Measurements from ENCODE around the gene SLITRK3. TPM values are rescaled to one million over a fixed set of nuclear protein-coding genes. Genes with fewer than 3 reads are reported as not detected.

The SLITRK3 gene
- total RNA-seq = under 1 TPM in 1 of 4 donors, not detected in 3; 0.11 TPM
- under 1 TPM in 2 of 3 donors, not detected in 1; 0.03 to 0.08 TPM for polyA plus RNA-seq
- long read RNA-seq, donor 1 = 0 reads
- long read RNA-seq, donor 2 = 0 reads

GRCh38 chr3:165195640-165196576 is at the start of gene SLITRK3:
Gene SLITRK3, minus strand, starts transcription at chr3:165196384. Its CDS starts 5,554 bp downstream, at chr3:165190830.
- H3K4me1 ChIP-seq = peaks cover 13% of the 10 kb centered on the region
- intact Hi-C loops (cut with DNase I) = no loop called here
- no peaks in the 10 kb centered on the region for H3K9me3 ChIP-seq
- no peak within 1 kb of the TSS for H3K27ac ChIP-seq
- peak within 1 kb of the TSS; percentile 59 for H3K4me3 ChIP-seq
- DNase-seq (no peak), ATAC-seq (peak in 1 of 4 donors; percentile 40)
- TF ChIP-seq CTCF (IDR thresholded peaks at IDR 0.05) = no peak
- peaks cover 0 to 69% (median 23%) of the 10 kb centered on the region in 3 donors for H3K27me3 ChIP-seq (ENCODE audit: insufficient read depth in 3 of 3, low read length in 2 of 3)
- WGBS, 3 donors = 1 to 2% (median 1%) methylated on average over 42 to 43 of the region's 43 CpGs
- H3K36me3 ChIP-seq (ENCODE audit: insufficient read depth in 1 of 2, low read depth in 1 of 2) = no peaks in the 10 kb centered on the region

- H3K36me3 ChIP-seq (ENCODE audit: insufficient read depth in 1 of 2, low read depth in 1 of 2) = no peaks in the 10 kb centered on the region
- no peak for TF ChIP-seq CTCF (IDR thresholded peaks at IDR 0.05)
- no peaks in the 10 kb centered on the region for H3K27me3 ChIP-seq (ENCODE audit: insufficient read depth in 3 of 3, low read length in 2 of 3)
- no peak overlapping the region for H3K27ac ChIP-seq
- no peaks in the 10 kb centered on the region for H3K4me1 ChIP-seq
- no peak for DNase-seq
- no peak for ATAC-seq
- H3K4me3 ChIP-seq = no peak overlapping the region
- intact Hi-C loops (cut with DNase I) = no loop called here
- no peaks in the 10 kb centered on the region for H3K9me3 ChIP-seq
Measured at GRCh38 chr3:165243597-165243996, 47.4 kb upstream of the SLITRK3 start.

- no peak overlapping the region for H3K27ac ChIP-seq
- no peak for TF ChIP-seq CTCF (IDR thresholded peaks at IDR 0.05)
- no peak overlapping the region for H3K4me3 ChIP-seq
- no peaks in the 10 kb centered on the region for H3K9me3 ChIP-seq
- ATAC-seq (no peak), DNase-seq (no peak)
- no peaks in the 10 kb centered on the region for H3K4me1 ChIP-seq
- H3K27me3 ChIP-seq (ENCODE audit: insufficient read depth in 3 of 3, low read length in 2 of 3) = no peaks in the 10 kb centered on the region
- intact Hi-C loops (cut with DNase I) = no loop called here
- no peaks in the 10 kb centered on the region for H3K36me3 ChIP-seq (ENCODE audit: insufficient read depth in 1 of 2, low read depth in 1 of 2)
- 83 to 90% (median 88%) methylated on average over 5 of the region's 5 CpGs for whole genome bisulfite sequencing, 3 donors
Measured at GRCh38 chr3:165233501-165234195, 37.5 kb upstream of the SLITRK3 start.

- DNase-seq (no peak), ATAC-seq (no peak)
- Histone ChIP-seq H3K4me3 (no peak overlapping the region), H3K4me1 (no peaks in the 10 kb centered on the region), H3K36me3 (ENCODE audit: insufficient read depth in 1 of 2, low read depth in 1 of 2) (no peaks in the 10 kb centered on the region), H3K9me3 (no peaks in the 10 kb centered on the region), H3K27ac (no peak overlapping the region), H3K27me3 (ENCODE audit: insufficient read depth in 3 of 3, low read length in 2 of 3) (no peaks in the 10 kb centered on the region)
- 46 to 56% (median 49%) methylated on average over 1 of the region's 1 CpG for WGBS, 3 donors
- intact Hi-C loops (cut with DNase I) = no loop called here
- no peak for TF ChIP-seq CTCF (IDR thresholded peaks at IDR 0.05)
Measured at GRCh38 chr3:165225604-165226003, 29.4 kb upstream of the SLITRK3 start.

Measured in psoas muscle (tissue), 8 donors.